HCT116 (cell line): ENCODE measurements around the gene IFNLR1. TPM values are rescaled to one million over a fixed set of nuclear protein-coding genes. Genes with fewer than 3 reads are reported as not detected.

ENCODE experiments used
- ATAC-seq: fragments of 200-7000 bp; cut with Tn5 transposase; 2 replicates; pipeline ENCODE4 v1.9.1; 2020; ENCODE audit warnings: mild to moderate bottlenecking, moderate library complexity
- BruUV-seq: library from RNA; stranded (reverse); fragments of 400-500 nt; replicated peaks from 2 replicates; lab custom pipeline; 2021; lab: Mats Ljungman, UMichigan
- CTCF ChIA-PET: fragments of 300-600 bp; sonication (Branson Sonifier 250); formaldehyde crosslinking; loops from one replicate; lab custom pipeline; 2021; ENCODE audit warnings: antibody characterized with exemption; lab: Charles Lee
- POLR2A ChIA-PET: fragments of 300-600, 350-600 bp; sonication (Branson Sonifier 250); formaldehyde crosslinking; loops from one replicate; lab custom pipeline; 2021; ENCODE audit warnings: antibody characterized with exemption; lab: Charles Lee
- RAD21 ChIA-PET, 2 experiments: fragments of 300-600 bp; sonication (Branson Sonifier 250); formaldehyde crosslinking; loops; one replicate each; lab custom pipeline; 2023; ENCODE audit warnings: low total read pairs in 2 of 2; ENCODE audit not compliant: uncharacterized antibody in 2 of 2, unreplicated experiment in 2 of 2, low non-redundant PET in 1 of 2; lab: Charles Lee
- DNase-seq: peaks from one replicate; pipeline ENCODE4 v3.0.0-alpha.2; 2010; ENCODE audit warnings: low read depth, low spot score
- H2AFZ ChIP-seq: fragments of 200-600 bp; shearing (Covaris generic), sonication (generic); 2 replicates; pipeline ENCODE4 v1.6.1; 2017; ENCODE audit warnings: low read depth, mixed run types, mixed read lengths, antibody characterized with exemption, low read length; ENCODE audit not compliant: poor library complexity, severe bottlenecking
- H3K27ac ChIP-seq: 2 replicates; pipeline ENCODE4 v1.5.1; 2012; ENCODE audit warnings: low read depth, low read length
- H3K27me3 ChIP-seq: fragments of 200-600 bp; sonication (generic); 2 replicates; pipeline ENCODE4 v1.6.1; 2016; ENCODE audit warnings: mixed run types, low read length, mixed read lengths; ENCODE audit not compliant: insufficient read depth
- H3K36me3 ChIP-seq, 2 experiments: fragments of 200-500 bp in 1 of 2; fragments of 200-600 bp in 1 of 2; sonication (Bioruptor generic) in 1 of 2; sonication (generic) in 1 of 2; 2 replicates each; pipeline versions ENCODE4 v1.5.1 to v1.6.1; 2014 to 2016; ENCODE audit warnings: low read length in 2 of 2, inconsistent platforms in 1 of 2, mixed read lengths in 1 of 2, mixed run types in 1 of 2; ENCODE audit not compliant: insufficient read depth in 2 of 2, control insufficient read depth in 1 of 2
- H3K4me1 ChIP-seq, 2 experiments: fragments of 200-600 bp in 1 of 2; sonication (generic) in 1 of 2; 2 replicates each; pipeline versions ENCODE4 v1.5.1 to v1.6.1; 2012 to 2017; ENCODE audit warnings: low read length in 2 of 2, inconsistent platforms in 1 of 2, mild to moderate bottlenecking in 1 of 2, mixed read lengths in 1 of 2, mixed run types in 1 of 2, moderate library complexity in 1 of 2; ENCODE audit not compliant: insufficient read depth in 2 of 2, control insufficient read depth in 1 of 2
- H3K4me2 ChIP-seq: fragments of 200-600 bp; sonication (generic); 2 replicates; pipeline ENCODE4 v1.6.1; 2017; ENCODE audit warnings: mixed run types, low read length, mixed read lengths
- H3K4me3 ChIP-seq, 2 experiments: fragments of 200-600 bp in 1 of 2; sonication (generic) in 1 of 2; replicated peaks in 1 of 2; 2 replicates each; pipeline ENCODE4 v1.5.1; 2011 to 2016; ENCODE audit warnings: low read length in 2 of 2, control low read depth in 1 of 2, low read depth in 1 of 2, mild to moderate bottlenecking in 1 of 2, mixed read lengths in 1 of 2, mixed run types in 1 of 2
- H3K79me2 ChIP-seq: fragments of 200-600 bp; sonication (generic); 2 replicates; pipeline ENCODE4 v1.6.1; 2017; ENCODE audit warnings: mild to moderate bottlenecking, mixed run types, low read length, moderate library complexity, mixed read lengths; ENCODE audit not compliant: insufficient read depth
- H3K9ac ChIP-seq: fragments of 200-600 bp; sonication (generic); 2 replicates; pipeline ENCODE4 v1.6.1; 2016; ENCODE audit warnings: low read length, mixed read lengths
- H3K9me2 ChIP-seq: fragments of 200-600 bp; sonication (generic), shearing (Covaris generic); 2 replicates; pipeline ENCODE4 v1.6.1; 2017; ENCODE audit warnings: mixed run types, mild to moderate bottlenecking, moderate library complexity; ENCODE audit not compliant: insufficient read depth
- H3K9me3 ChIP-seq, 2 experiments: fragments of 200-500 bp in 1 of 2; fragments of 200-600 bp in 1 of 2; sonication (Bioruptor generic) in 1 of 2; sonication (generic) in 1 of 2; 2 replicates each; pipeline ENCODE4 v1.6.1; 2014 to 2017; ENCODE audit warnings: low read length in 2 of 2, mixed read lengths in 2 of 2, inconsistent platforms in 1 of 2, low read depth in 1 of 2, mild to moderate bottlenecking in 1 of 2, mixed run types in 1 of 2, moderate library complexity in 1 of 2; ENCODE audit not compliant: control insufficient read depth in 1 of 2, insufficient read depth in 1 of 2
- H4K20me1 ChIP-seq: fragments of 200-600 bp; sonication (generic), shearing (Covaris generic); 2 replicates; pipeline ENCODE4 v1.6.1; 2017; ENCODE audit warnings: mixed run types, mild to moderate bottlenecking, moderate library complexity; ENCODE audit not compliant: insufficient read depth
- ATF3 ChIP-seq: IDR thresholded peaks from 2 replicates; pipeline ENCODE4 v1.6.1; 2012
- CBX3 ChIP-seq: IDR thresholded peaks from 2 replicates; pipeline ENCODE4 v1.6.1; 2012; ENCODE audit warnings: low read depth
- CTCF ChIP-seq, 3 experiments: fragments of 200-600 bp in 1 of 3; sonication (generic) in 1 of 3; IDR thresholded peaks in 2 of 3; conservative IDR thresholded peaks in 1 of 3; 2 replicates each; pipeline ENCODE4 v1.5.1; 2012 to 2017; ENCODE audit warnings: low read depth in 2 of 3, low read length in 2 of 3, antibody characterized with exemption in 1 of 3, borderline replicate concordance in 1 of 3, control low read depth in 1 of 3, mild to moderate bottlenecking in 1 of 3, mixed read lengths in 1 of 3, mixed run types in 1 of 3, moderate library complexity in 1 of 3; ENCODE audit not compliant: insufficient read depth in 1 of 3
- EGR1 ChIP-seq: IDR thresholded peaks from 2 replicates; pipeline ENCODE4 v1.6.1; 2012; ENCODE audit warnings: low read depth
- ELF1 ChIP-seq: IDR thresholded peaks from 2 replicates; pipeline ENCODE4 v1.6.1; 2012; ENCODE audit warnings: low read depth, borderline replicate concordance
- EZH2 ChIP-seq: fragments of 200-600 bp; sonication (generic); IDR thresholded peaks from 2 replicates; pipeline ENCODE4 v1.6.1; 2017; ENCODE audit warnings: antibody characterized with exemption, mixed run types
- EZH2phosphoT487 ChIP-seq: fragments of 200-600 bp; IDR thresholded peaks from 2 replicates; pipeline ENCODE4 v1.6.1; 2018; ENCODE audit warnings: antibody characterized with exemption, borderline replicate concordance
- FOSL1 ChIP-seq: IDR thresholded peaks from 2 replicates; pipeline ENCODE4 v1.6.1; 2012; ENCODE audit warnings: low read depth
- JUND ChIP-seq: IDR thresholded peaks from 2 replicates; pipeline ENCODE4 v1.6.1; 2012
- POLR2A ChIP-seq: IDR thresholded peaks from 2 replicates; pipeline ENCODE4 v1.7.0; 2011; ENCODE audit warnings: borderline replicate concordance; ENCODE audit not compliant: insufficient read depth, insufficient read length; ENCODE audit errors: extremely low read depth
- POLR2AphosphoS5 ChIP-seq: IDR thresholded peaks from 2 replicates; pipeline ENCODE4 v1.6.1; 2011; ENCODE audit warnings: mild to moderate bottlenecking, low read depth, low read length, moderate library complexity
- REST ChIP-seq: IDR thresholded peaks from 2 replicates; pipeline ENCODE4 v1.6.1; 2012; ENCODE audit warnings: low read depth
- SIN3A ChIP-seq: IDR thresholded peaks from 2 replicates; pipeline ENCODE4 v1.6.1; 2012; ENCODE audit warnings: low read depth
- SP1 ChIP-seq: IDR thresholded peaks from 2 replicates; pipeline ENCODE4 v1.6.1; 2012; ENCODE audit warnings: low read depth
- SRF ChIP-seq: IDR thresholded peaks from 2 replicates; pipeline ENCODE4 v1.6.1; 2012; ENCODE audit warnings: low read depth
- ZFX ChIP-seq: fragments of 450-650 bp; IDR thresholded peaks from 2 replicates; pipeline ENCODE4 v1.6.1; 2017
- ZNF274 ChIP-seq: fragments of 200-500 bp; sonication (Bioruptor generic); IDR thresholded peaks from 2 replicates; pipeline ENCODE4 v1.6.1; 2014; ENCODE audit warnings: mild to moderate bottlenecking, low read depth, low read length, inconsistent platforms
- intact Hi-C: fragments of 100-400 bp; cut with micrococcal nuclease; formaldehyde crosslinking; loops from 2 replicates; pipeline ENCODE4 v1.10.0; 2022
- total RNA-seq: library from RNA; stranded (reverse); gene quantifications from one replicate; pipeline ENCODE4 v1.2.1, GENCODE V29; 2021; ENCODE audit not compliant: unreplicated experiment

IFNLR1 gene
- total RNA-seq, 1 experiment from 2014 or later: 7.6 TPM

GRCh38 chr1:24216276-24217074, 29.4 kb upstream of the IFNLR1 start:
- H3K4me3 ChIP-seq: no peak overlapping the region
- H2AFZ ChIP-seq: no peak overlapping the region
- H4K20me1 ChIP-seq: no peaks in the 10 kb centered on the region
- no peaks in the 10 kb centered on the region for H3K4me1 ChIP-seq
- peaks cover 19% of the 10 kb centered on the region for H3K27me3 ChIP-seq
- no peak overlapping the region for H3K9ac ChIP-seq
- ChIA-PET RAD21 (no interaction called here), CTCF (no interaction called here), POLR2A (no interaction called here)
- H3K9me2 ChIP-seq: no peaks in the 10 kb centered on the region
- peaks cover 0 to 5% of the 10 kb centered on the region in 2 experiments; a peak in 1 of 4 replicates for H3K9me3 ChIP-seq
- DNase-seq: no peak
- no peak overlapping the region for H3K4me2 ChIP-seq
- no peaks in the 10 kb centered on the region for H3K36me3 ChIP-seq
- no peak overlapping the region for H3K27ac ChIP-seq
- intact Hi-C loops: no loop called here
- no TSS peak for BruUV-seq
- no peaks in the 10 kb centered on the region for H3K79me2 ChIP-seq
- TF ChIP-seq EZH2 (no peak), POLR2A (no peak), POLR2AphosphoS5 (no peak), ZNF274 (no peak), ZFX (no peak), JUND (no peak), SP1 (no peak), ELF1 (no peak), CTCF (IDR thresholded peaks at IDR 0.05 in 2 of 3, conservative IDR thresholded peaks at IDR 0.05 in 1 of 3; ENCODE audit: borderline replicate concordance in 1 of 3, insufficient read depth in 1 of 3, low read depth in 2 of 3, low read length in 2 of 3) (no peak), EGR1 (no peak), SIN3A (no peak), CBX3 (no peak), EZH2phosphoT487 (no peak), SRF (no peak), FOSL1 (no peak), ATF3 (no peak), REST (no peak)
- no peak for ATAC-seq
